GM23338 (cell line): ENCODE data around the gene LST1. TPM values are rescaled to one million over a fixed set of nuclear protein-coding genes. Genes with fewer than 3 reads are reported as not detected.

Experiments
- ATAC-seq: fragments of 200-7000 bp; cut with Tn5 transposase; 3 replicates; pipeline ENCODE4 v1.9.1; 2020
- DNase-seq: peaks from one replicate; pipeline ENCODE4 v3.0.0-alpha.2; 2015; ENCODE audit warnings: low spot score
- H2AFZ ChIP-seq: fragments of 200-600 bp; sonication (generic); 2 replicates; pipeline ENCODE4 v1.8.0; 2016; ENCODE audit warnings: antibody characterized with exemption, mild to moderate bottlenecking, moderate library complexity
- H3F3A ChIP-seq: fragments of 200-600 bp; sonication (generic); replicated peaks from 2 replicates; pipeline ENCODE4 v1.8.0; 2017; ENCODE audit warnings: antibody characterized with exemption, mixed run types, low read depth
- H3K27ac ChIP-seq: fragments of 200-600 bp; sonication (generic); 2 replicates; pipeline ENCODE4 v1.6.1; 2016; ENCODE audit warnings: low read depth
- H3K27me3 ChIP-seq: fragments of 200-600 bp; sonication (generic); 2 replicates; pipeline ENCODE4 v1.8.0; 2016; ENCODE audit warnings: mild to moderate bottlenecking, mixed run types, moderate library complexity; ENCODE audit not compliant: insufficient read depth
- H3K36me3 ChIP-seq: fragments of 200-600 bp; sonication (generic); 2 replicates; pipeline ENCODE4 v1.8.0; 2016; ENCODE audit warnings: mild to moderate bottlenecking; ENCODE audit not compliant: insufficient read depth
- H3K4me1 ChIP-seq: fragments of 200-600 bp; sonication (generic); 2 replicates; pipeline ENCODE4 v1.8.0; 2016; ENCODE audit warnings: mild to moderate bottlenecking, moderate library complexity; ENCODE audit not compliant: insufficient read depth
- H3K4me2 ChIP-seq: fragments of 200-600 bp; sonication (generic); 2 replicates; pipeline ENCODE4 v1.7.1; 2017; ENCODE audit warnings: mixed run types
- H3K4me3 ChIP-seq: fragments of 200-600 bp; sonication (generic); 2 replicates; pipeline ENCODE4 v1.6.1; 2016; ENCODE audit warnings: mixed run types
- H3K79me2 ChIP-seq: fragments of 200-600 bp; sonication (generic); replicated peaks from 2 replicates; pipeline ENCODE4 v1.8.0; 2017; ENCODE audit warnings: mild to moderate bottlenecking; ENCODE audit not compliant: insufficient read depth
- H3K9me2 ChIP-seq: fragments of 200-600 bp; sonication (generic); 2 replicates; pipeline ENCODE4 v1.8.0; 2017; ENCODE audit not compliant: insufficient read depth
- H4K20me1 ChIP-seq: fragments of 200-600 bp; sonication (generic); replicated peaks from 2 replicates; pipeline ENCODE4 v1.8.0; 2017; ENCODE audit warnings: mild to moderate bottlenecking; ENCODE audit not compliant: insufficient read depth
- H3K27ac Mint-ChIP-seq: 2 replicates; pipeline ENCODE4 v1.8.0; 2020; ENCODE audit warnings: inconsistent platforms, mild to moderate bottlenecking, moderate library complexity, mixed read lengths
- H3K27me3 Mint-ChIP-seq: 3 replicates; pipeline ENCODE4 v1.8.0; 2022; ENCODE audit warnings: low read depth, mild to moderate bottlenecking, moderate library complexity, mixed read lengths, inconsistent platforms; ENCODE audit not compliant: insufficient read depth, poor library complexity
- H3K36me3 Mint-ChIP-seq: 3 replicates; pipeline ENCODE4 v1.8.0; 2021; ENCODE audit warnings: low read depth, mild to moderate bottlenecking, inconsistent platforms, moderate library complexity, mixed read lengths
- H3K4me1 Mint-ChIP-seq: 3 replicates; pipeline ENCODE4 v1.8.0; 2020; ENCODE audit warnings: mild to moderate bottlenecking, inconsistent platforms, mixed read lengths
- H3K4me3 Mint-ChIP-seq: 3 replicates; pipeline ENCODE4 v1.8.0; 2021; ENCODE audit warnings: moderate library complexity, mild to moderate bottlenecking, inconsistent platforms, mixed read lengths
- H3K9me3 Mint-ChIP-seq: 3 replicates; pipeline ENCODE4 v1.8.0; 2020; ENCODE audit warnings: moderate library complexity, mild to moderate bottlenecking, inconsistent platforms, mixed read lengths
- STAT1 ChIP-seq: IDR thresholded peaks from one replicate; pipeline ENCODE4 v1.6.1; 2016; ENCODE audit warnings: antibody characterized with exemption; ENCODE audit not compliant: unreplicated experiment
- ZNF114 ChIP-seq: fragments of 250-450 bp; sonication (Bioruptor Pico); IDR thresholded peaks from 2 replicates; pipeline ENCODE4 v1.5.0; 2020; ENCODE audit warnings: mild to moderate bottlenecking, moderate library complexity
- polyA plus RNA-seq: library from polyadenylated mRNA; unstranded; fragments of >200 nt; fragmentation: Nextera tagmentation; extraction: Ambion mirVana; gene quantifications from 2 replicates; pipeline ENCODE4 v1.2.1, GENCODE V29; 2016
- total RNA-seq: library from RNA; depleted of rRNA; stranded (reverse); fragments of >200 nt; shearing (Covaris generic); gene quantifications from 2 replicates; pipeline ENCODE4 v1.2.3, GENCODE V29; 2014
- TF ChIP-seq, protein P1 (sequence below): fragments of 250-450 bp; sonication (Bioruptor Pico); IDR thresholded peaks from 2 replicates; pipeline ENCODE4 v1.5.0; 2020; ENCODE audit warnings: mild to moderate bottlenecking, moderate library complexity
- TF ChIP-seq, protein P2 (sequence below): IDR thresholded peaks from one replicate; pipeline ENCODE4 v1.6.1; 2018; ENCODE audit warnings: antibody characterized with exemption; ENCODE audit not compliant: unreplicated experiment
- TF ChIP-seq, protein P3 (sequence below), 2 experiments: fragments of 200-600 bp in 1 of 2; sonication (generic) in 1 of 2; conservative IDR thresholded peaks; 2 replicates each; pipeline versions ENCODE4 v1.5.1 to v1.6.1; 2016 to 2017; ENCODE audit warnings: antibody characterized with exemption in 2 of 2, low read depth in 2 of 2, mild to moderate bottlenecking in 2 of 2, moderate library complexity in 1 of 2

The LST1 gene
- total and polyA plus RNA-seq, 2 experiments from 2014 or later: 0.37 TPM; not detected in 1

DNA sequence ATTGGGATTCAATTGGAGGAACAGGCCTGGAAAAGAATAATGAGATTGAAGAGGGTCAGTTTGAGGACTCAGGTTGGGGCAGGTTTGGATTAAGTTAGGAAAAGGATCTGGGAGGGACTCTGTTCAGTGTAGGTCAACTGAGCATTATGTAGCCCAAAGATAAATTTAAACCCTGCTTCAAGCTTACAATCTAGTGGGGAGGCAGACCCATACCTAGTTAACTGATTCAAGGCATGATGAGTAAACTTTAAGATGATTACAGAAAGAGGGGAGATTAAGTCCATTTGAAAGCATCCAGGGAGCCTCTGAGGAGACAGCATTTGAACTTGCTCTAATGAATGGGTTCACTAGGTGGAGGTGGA is 25.4 kb upstream of the LST1 start:
- TF ChIP-seq, protein P1, sequence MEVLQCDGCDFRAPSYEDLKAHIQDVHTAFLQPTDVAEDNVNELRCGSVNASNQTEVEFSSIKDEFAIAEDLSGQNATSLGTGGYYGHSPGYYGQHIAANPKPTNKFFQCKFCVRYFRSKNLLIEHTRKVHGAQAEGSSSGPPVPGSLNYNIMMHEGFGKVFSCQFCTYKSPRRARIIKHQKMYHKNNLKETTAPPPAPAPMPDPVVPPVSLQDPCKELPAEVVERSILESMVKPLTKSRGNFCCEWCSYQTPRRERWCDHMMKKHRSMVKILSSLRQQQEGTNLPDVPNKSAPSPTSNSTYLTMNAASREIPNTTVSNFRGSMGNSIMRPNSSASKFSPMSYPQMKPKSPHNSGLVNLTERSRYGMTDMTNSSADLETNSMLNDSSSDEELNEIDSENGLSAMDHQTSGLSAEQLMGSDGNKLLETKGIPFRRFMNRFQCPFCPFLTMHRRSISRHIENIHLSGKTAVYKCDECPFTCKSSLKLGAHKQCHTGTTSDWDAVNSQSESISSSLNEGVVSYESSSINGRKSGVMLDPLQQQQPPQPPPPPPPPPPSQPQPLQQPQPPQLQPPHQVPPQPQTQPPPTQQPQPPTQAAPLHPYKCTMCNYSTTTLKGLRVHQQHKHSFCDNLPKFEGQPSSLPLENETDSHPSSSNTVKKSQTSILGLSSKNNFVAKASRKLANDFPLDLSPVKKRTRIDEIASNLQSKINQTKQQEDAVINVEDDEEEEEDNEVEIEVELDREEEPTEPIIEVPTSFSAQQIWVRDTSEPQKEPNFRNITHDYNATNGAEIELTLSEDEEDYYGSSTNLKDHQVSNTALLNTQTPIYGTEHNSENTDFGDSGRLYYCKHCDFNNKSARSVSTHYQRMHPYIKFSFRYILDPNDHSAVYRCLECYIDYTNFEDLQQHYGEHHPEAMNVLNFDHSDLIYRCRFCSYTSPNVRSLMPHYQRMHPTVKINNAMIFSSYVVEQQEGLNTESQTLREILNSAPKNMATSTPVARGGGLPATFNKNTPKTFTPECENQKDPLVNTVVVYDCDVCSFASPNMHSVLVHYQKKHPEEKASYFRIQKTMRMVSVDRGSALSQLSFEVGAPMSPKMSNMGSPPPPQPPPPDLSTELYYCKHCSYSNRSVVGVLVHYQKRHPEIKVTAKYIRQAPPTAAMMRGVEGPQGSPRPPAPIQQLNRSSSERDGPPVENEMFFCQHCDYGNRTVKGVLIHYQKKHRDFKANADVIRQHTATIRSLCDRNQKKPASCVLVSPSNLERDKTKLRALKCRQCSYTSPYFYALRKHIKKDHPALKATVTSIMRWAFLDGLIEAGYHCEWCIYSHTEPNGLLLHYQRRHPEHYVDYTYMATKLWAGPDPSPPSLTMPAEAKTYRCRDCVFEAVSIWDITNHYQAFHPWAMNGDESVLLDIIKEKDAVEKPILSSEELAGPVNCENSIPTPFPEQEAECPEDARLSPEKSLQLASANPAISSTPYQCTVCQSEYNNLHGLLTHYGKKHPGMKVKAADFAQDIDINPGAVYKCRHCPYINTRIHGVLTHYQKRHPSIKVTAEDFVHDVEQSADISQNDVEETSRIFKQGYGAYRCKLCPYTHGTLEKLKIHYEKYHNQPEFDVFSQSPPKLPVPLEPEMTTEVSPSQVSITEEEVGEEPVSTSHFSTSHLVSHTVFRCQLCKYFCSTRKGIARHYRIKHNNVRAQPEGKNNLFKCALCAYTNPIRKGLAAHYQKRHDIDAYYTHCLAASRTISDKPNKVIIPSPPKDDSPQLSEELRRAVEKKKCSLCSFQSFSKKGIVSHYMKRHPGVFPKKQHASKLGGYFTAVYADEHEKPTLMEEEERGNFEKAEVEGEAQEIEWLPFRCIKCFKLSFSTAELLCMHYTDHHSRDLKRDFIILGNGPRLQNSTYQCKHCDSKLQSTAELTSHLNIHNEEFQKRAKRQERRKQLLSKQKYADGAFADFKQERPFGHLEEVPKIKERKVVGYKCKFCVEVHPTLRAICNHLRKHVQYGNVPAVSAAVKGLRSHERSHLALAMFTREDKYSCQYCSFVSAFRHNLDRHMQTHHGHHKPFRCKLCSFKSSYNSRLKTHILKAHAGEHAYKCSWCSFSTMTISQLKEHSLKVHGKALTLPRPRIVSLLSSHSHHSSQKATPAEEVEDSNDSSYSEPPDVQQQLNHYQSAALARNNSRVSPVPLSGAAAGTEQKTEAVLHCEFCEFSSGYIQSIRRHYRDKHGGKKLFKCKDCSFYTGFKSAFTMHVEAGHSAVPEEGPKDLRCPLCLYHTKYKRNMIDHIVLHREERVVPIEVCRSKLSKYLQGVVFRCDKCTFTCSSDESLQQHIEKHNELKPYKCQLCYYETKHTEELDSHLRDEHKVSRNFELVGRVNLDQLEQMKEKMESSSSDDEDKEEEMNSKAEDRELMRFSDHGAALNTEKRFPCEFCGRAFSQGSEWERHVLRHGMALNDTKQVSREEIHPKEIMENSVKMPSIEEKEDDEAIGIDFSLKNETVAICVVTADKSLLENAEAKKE (CRISPR knock-in tag): no peak
- H3K9me3 Mint-ChIP-seq: no peaks in the 10 kb centered on the region; the same call in 2 of the 3 replicates
- Histone ChIP-seq H4K20me1 (no peaks in the 10 kb centered on the region), H3F3A (0 out of 2 replicates have a peak, but pooled peaks cover 2% of the 10 kb centered on the region), H3K36me3 (no peaks in the 10 kb centered on the region), H3K9me2 (no peaks in the 10 kb centered on the region), H3K4me2 (no peak overlapping the region), H2AFZ (no peak overlapping the region), H3K27ac (no peak overlapping the region), H3K79me2 (no peaks in the 10 kb centered on the region), H3K4me3 (no peak overlapping the region), H3K4me1 (peaks cover 3% of the 10 kb centered on the region; the same call in 1 of the 2 replicates), H3K27me3 (no peaks in the 10 kb centered on the region)
- H3K36me3 Mint-ChIP-seq: peaks cover 25% of the 10 kb centered on the region
- peaks cover 18% of the 10 kb centered on the region for H3K4me1 Mint-ChIP-seq
- ATAC-seq (no peak), DNase-seq (no peak)
- H3K27ac Mint-ChIP-seq: no peak overlapping the region
- peaks cover 3% of the 10 kb centered on the region for H3K27me3 Mint-ChIP-seq
- H3K4me3 Mint-ChIP-seq: no peak overlapping the region

DNA sequence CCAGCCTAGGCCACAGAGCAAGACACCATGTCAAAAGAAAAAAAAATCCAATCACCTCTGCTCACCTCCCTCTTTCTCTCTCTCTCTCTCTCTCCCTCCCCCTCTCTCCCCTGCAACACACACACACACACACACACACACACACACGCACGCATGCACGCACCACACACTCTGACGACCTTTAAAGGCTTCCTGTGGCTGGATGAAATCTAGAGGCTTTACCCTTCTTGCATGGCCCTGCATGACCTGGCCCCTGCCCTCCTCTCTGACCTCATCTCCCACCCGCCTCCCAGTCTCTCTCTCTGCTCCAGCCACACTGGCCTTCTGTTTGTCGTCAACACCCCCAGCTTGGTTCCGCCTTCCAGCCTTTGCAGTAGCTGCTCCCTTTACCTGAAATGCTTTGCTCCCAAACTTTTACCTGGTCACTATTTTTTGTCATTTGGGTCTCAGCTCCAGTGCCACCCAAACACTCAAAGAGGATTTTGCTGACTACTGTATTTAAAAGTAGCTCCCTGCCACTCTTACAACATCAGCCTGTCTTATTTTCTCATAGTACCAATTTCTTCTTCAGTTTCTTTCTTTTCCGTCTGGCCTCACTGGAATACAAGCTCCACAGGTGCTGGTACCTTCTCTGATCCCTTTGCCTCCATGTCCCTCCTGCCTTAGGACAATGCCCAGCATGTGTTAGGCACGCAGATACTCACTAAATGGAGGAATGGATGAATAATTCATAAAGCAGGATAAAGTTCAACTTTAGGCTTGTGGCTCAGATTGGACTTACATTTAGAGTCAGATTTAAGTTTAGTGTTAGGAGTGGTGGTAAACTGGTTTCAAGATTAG is 18.3 kb upstream of the LST1 start:
- Histone ChIP-seq H3K36me3 (no peaks in the 10 kb centered on the region), H3K27ac (0 out of 2 replicates have a peak overlapping the region, but pooled peaks have one; percentile 15), H3K4me1 (peaks cover 5% of the 10 kb centered on the region; the same call in 1 of the 2 replicates), H3F3A (0 out of 2 replicates have a peak, but pooled peaks cover 2% of the 10 kb centered on the region), H3K4me2 (no peak overlapping the region), H3K79me2 (no peaks in the 10 kb centered on the region), H3K27me3 (no peaks in the 10 kb centered on the region), H3K4me3 (no peak overlapping the region), H4K20me1 (no peaks in the 10 kb centered on the region), H3K9me2 (no peaks in the 10 kb centered on the region), H2AFZ (peak overlapping the region; percentile 74; the same call in 1 of the 2 replicates)
- DNase-seq (no peak), ATAC-seq (peak; percentile 85)
- Mint-ChIP-seq H3K27ac (no peak overlapping the region), H3K4me3 (no peak overlapping the region), H3K36me3 (no peaks in the 10 kb centered on the region), H3K9me3 (no peaks in the 10 kb centered on the region; the same call in 2 of the 3 replicates), H3K4me1 (peaks cover 8% of the 10 kb centered on the region), H3K27me3 (peaks cover 7% of the 10 kb centered on the region)
- TF ChIP-seq ZNF114 (CRISPR knock-in tag) (no peak), STAT1 (no peak)
- TF ChIP-seq, protein P2, sequence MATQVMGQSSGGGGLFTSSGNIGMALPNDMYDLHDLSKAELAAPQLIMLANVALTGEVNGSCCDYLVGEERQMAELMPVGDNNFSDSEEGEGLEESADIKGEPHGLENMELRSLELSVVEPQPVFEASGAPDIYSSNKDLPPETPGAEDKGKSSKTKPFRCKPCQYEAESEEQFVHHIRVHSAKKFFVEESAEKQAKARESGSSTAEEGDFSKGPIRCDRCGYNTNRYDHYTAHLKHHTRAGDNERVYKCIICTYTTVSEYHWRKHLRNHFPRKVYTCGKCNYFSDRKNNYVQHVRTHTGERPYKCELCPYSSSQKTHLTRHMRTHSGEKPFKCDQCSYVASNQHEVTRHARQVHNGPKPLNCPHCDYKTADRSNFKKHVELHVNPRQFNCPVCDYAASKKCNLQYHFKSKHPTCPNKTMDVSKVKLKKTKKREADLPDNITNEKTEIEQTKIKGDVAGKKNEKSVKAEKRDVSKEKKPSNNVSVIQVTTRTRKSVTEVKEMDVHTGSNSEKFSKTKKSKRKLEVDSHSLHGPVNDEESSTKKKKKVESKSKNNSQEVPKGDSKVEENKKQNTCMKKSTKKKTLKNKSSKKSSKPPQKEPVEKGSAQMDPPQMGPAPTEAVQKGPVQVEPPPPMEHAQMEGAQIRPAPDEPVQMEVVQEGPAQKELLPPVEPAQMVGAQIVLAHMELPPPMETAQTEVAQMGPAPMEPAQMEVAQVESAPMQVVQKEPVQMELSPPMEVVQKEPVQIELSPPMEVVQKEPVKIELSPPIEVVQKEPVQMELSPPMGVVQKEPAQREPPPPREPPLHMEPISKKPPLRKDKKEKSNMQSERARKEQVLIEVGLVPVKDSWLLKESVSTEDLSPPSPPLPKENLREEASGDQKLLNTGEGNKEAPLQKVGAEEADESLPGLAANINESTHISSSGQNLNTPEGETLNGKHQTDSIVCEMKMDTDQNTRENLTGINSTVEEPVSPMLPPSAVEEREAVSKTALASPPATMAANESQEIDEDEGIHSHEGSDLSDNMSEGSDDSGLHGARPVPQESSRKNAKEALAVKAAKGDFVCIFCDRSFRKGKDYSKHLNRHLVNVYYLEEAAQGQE: no peak
- TF ChIP-seq, protein P3, sequence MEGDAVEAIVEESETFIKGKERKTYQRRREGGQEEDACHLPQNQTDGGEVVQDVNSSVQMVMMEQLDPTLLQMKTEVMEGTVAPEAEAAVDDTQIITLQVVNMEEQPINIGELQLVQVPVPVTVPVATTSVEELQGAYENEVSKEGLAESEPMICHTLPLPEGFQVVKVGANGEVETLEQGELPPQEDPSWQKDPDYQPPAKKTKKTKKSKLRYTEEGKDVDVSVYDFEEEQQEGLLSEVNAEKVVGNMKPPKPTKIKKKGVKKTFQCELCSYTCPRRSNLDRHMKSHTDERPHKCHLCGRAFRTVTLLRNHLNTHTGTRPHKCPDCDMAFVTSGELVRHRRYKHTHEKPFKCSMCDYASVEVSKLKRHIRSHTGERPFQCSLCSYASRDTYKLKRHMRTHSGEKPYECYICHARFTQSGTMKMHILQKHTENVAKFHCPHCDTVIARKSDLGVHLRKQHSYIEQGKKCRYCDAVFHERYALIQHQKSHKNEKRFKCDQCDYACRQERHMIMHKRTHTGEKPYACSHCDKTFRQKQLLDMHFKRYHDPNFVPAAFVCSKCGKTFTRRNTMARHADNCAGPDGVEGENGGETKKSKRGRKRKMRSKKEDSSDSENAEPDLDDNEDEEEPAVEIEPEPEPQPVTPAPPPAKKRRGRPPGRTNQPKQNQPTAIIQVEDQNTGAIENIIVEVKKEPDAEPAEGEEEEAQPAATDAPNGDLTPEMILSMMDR (conservative IDR thresholded peaks at IDR 0.05; ENCODE audit: low read depth in 2 of 2): no peak
